Vagina (tissue), 2 donors: ENCODE data around the gene NUB1. TPM values are rescaled to one million over a fixed set of nuclear protein-coding genes. Genes with fewer than 3 reads are reported as not detected.
A peak's percentile ranks its signal among the peaks of the same experiment; 100 is the strongest.

Experiments
- DNase-seq, 2 donors: peaks; one replicate each; pipeline ENCODE4 v3.0.0-alpha.2; 2017; ENCODE audit errors: extremely low spot score in 2 of 2
- H3K27ac ChIP-seq: fragments of 200-600 bp; sonication (generic); one replicate; pipeline ENCODE4 v1.5.1; 2019
- H3K27me3 ChIP-seq: fragments of 200-600 bp; sonication (generic); one replicate; pipeline ENCODE4 v1.5.1; 2019
- H3K36me3 ChIP-seq, 2 donors: fragments of 200-600 bp; sonication (generic); one replicate each; pipeline ENCODE4 v1.5.1; 2017 to 2019
- H3K4me1 ChIP-seq: fragments of 200-600 bp; sonication (generic); one replicate; pipeline ENCODE4 v1.5.1; 2019
- H3K4me3 ChIP-seq, 2 donors: fragments of 200-600 bp; sonication (generic); 1 replicate in 1 of 2; 2 replicates in 1 of 2; pipeline ENCODE4 v1.5.1; 2016 to 2019
- H3K9me3 ChIP-seq: fragments of 200-600 bp; sonication (generic); one replicate; pipeline ENCODE4 v1.5.1; 2019
- POLR2A ChIP-seq, 2 donors: fragments of 450-650 bp; IDR thresholded peaks; one replicate each; pipeline ENCODE4 v1.6.1; 2017; ENCODE audit warnings: antibody characterized with exemption in 2 of 2, mild to moderate bottlenecking in 2 of 2, moderate library complexity in 2 of 2
- POLR2AphosphoS5 ChIP-seq, 2 donors: sonication (generic); formaldehyde crosslinking; IDR thresholded peaks; one replicate each; pipeline ENCODE4 v1.9.0; 2017; ENCODE audit warnings: antibody characterized with exemption in 2 of 2, mild to moderate bottlenecking in 2 of 2, low read depth in 1 of 2; ENCODE audit not compliant: insufficient read depth in 1 of 2
- intact Hi-C: fragments of 100-400 bp; cut with DNase I; formaldehyde crosslinking; loops from one replicate; pipeline ENCODE4 v1.15.1; 2023
- total RNA-seq: library from RNA; depleted of rRNA; stranded (reverse); fragments of >200 nt; gene quantifications from one replicate; pipeline ENCODE4 v1.2.3, GENCODE V29; 2016
- TF ChIP-seq, protein P1 (sequence below), 3 experiments: fragments of 450-650 bp in 2 of 3; fragments of 200-600 bp in 1 of 3; sonication (generic) in 1 of 3; IDR thresholded peaks; one replicate each; pipeline ENCODE4 v1.5.1; 2017 to 2019; ENCODE audit warnings: antibody characterized with exemption in 3 of 3, mild to moderate bottlenecking in 2 of 3, moderate library complexity in 2 of 3

NUB1 gene
- total RNA-seq, 1 donor from 2014 or later, result 46.2 TPM

- Histone ChIP-seq H3K36me3 (no peaks in the 10 kb centered on the region), H3K27ac (no peak overlapping the region), H3K4me1 (peaks cover 12% of the 10 kb centered on the region), H3K9me3 (no peaks in the 10 kb centered on the region), H3K27me3 (no peaks in the 10 kb centered on the region), H3K4me3 (no peak overlapping the region)
- intact Hi-C loops, result no loop called here
- no peak for TF ChIP-seq POLR2AphosphoS5 (IDR thresholded peaks at IDR 0.05; ENCODE audit: insufficient read depth in 1 of 2, low read depth in 1 of 2)
- TF ChIP-seq, protein P1, sequence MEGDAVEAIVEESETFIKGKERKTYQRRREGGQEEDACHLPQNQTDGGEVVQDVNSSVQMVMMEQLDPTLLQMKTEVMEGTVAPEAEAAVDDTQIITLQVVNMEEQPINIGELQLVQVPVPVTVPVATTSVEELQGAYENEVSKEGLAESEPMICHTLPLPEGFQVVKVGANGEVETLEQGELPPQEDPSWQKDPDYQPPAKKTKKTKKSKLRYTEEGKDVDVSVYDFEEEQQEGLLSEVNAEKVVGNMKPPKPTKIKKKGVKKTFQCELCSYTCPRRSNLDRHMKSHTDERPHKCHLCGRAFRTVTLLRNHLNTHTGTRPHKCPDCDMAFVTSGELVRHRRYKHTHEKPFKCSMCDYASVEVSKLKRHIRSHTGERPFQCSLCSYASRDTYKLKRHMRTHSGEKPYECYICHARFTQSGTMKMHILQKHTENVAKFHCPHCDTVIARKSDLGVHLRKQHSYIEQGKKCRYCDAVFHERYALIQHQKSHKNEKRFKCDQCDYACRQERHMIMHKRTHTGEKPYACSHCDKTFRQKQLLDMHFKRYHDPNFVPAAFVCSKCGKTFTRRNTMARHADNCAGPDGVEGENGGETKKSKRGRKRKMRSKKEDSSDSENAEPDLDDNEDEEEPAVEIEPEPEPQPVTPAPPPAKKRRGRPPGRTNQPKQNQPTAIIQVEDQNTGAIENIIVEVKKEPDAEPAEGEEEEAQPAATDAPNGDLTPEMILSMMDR (IDR thresholded peaks at IDR 0.05), result no peak
- TF ChIP-seq POLR2A (IDR thresholded peaks at IDR 0.05), result no peak
- DNase-seq, result no peak
Observed at GRCh38 chr7:151399305-151399601, 57.6 kb downstream of the NUB1 start.

- Histone ChIP-seq H3K27me3 (no peaks in the 10 kb centered on the region), H3K4me3 (no peak overlapping the region), H3K9me3 (no peaks in the 10 kb centered on the region), H3K27ac (no peak overlapping the region), H3K36me3 (no peaks in the 10 kb centered on the region), H3K4me1 (peaks cover 15% of the 10 kb centered on the region)
- TF ChIP-seq POLR2A (IDR thresholded peaks at IDR 0.05) (no peak), POLR2AphosphoS5 (IDR thresholded peaks at IDR 0.05; ENCODE audit: insufficient read depth in 1 of 2, low read depth in 1 of 2) (no peak)
- TF ChIP-seq, protein P1 (IDR thresholded peaks at IDR 0.05), result no peak
- no peak for DNase-seq
- intact Hi-C loops, result no loop called here
Observed at GRCh38 chr7:151399906-151400305, 58.3 kb downstream of the NUB1 start.

GRCh38 chr7:151400626-151401315 lies 59.2 kb downstream of the NUB1 start:
- H3K9me3 ChIP-seq, result no peaks in the 10 kb centered on the region
- intact Hi-C loops, result no loop called here
- no peak overlapping the region for H3K4me3 ChIP-seq
- H3K36me3 ChIP-seq, result no peaks in the 10 kb centered on the region
- H3K27ac ChIP-seq, result no peak overlapping the region
- TF ChIP-seq, protein P1 (IDR thresholded peaks at IDR 0.05), result no peak
- TF ChIP-seq POLR2AphosphoS5 (IDR thresholded peaks at IDR 0.05; ENCODE audit: insufficient read depth in 1 of 2, low read depth in 1 of 2) (no peak), POLR2A (IDR thresholded peaks at IDR 0.05) (no peak)
- H3K4me1 ChIP-seq, result peaks cover 15% of the 10 kb centered on the region
- no peak for DNase-seq
- H3K27me3 ChIP-seq, result no peaks in the 10 kb centered on the region

DNA sequence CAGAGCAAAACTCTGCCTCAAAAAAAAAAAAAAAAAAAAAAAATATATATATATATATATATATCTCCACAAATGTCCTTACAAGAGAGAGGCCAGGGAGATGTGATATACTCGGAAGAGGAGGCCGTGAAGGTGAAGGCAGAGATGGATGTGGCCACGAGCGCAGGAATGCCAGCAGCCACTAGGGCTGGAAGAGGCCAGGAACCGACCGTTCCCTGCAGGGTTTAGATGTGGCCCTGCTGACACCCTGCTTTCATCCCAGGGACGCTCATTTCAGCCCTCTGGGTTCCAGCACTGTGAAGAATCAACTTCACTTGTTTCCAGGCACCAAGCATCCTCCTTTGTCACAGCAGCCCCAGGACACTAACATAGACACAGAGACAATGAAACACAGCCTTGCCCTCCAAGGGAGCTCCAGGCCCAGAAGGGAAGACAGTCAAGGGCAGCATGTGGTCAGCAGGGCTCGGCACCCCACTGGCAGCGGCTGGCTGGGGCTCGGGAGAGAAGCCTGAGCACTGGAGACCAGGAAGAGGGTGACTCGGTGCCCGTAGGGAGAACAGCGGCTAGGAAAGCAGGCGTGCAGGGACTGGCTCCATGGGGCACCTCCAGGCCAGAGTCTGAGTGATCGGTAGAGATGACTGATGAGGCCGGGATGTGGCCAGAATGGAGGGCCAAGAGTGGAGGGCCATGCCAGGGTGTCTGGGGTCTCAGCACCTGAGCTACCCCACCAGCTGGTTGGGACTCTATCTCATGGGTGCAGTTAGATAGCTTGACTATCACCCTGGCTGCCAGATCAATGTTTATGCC lies 60.6 kb downstream of the NUB1 start:
- TF ChIP-seq, protein P1 (IDR thresholded peaks at IDR 0.05), result no peak
- TF ChIP-seq POLR2AphosphoS5 (IDR thresholded peaks at IDR 0.05; ENCODE audit: insufficient read depth in 1 of 2, low read depth in 1 of 2) (no peak), POLR2A (IDR thresholded peaks at IDR 0.05) (no peak)
- H3K4me3 ChIP-seq, result no peak overlapping the region

DNA sequence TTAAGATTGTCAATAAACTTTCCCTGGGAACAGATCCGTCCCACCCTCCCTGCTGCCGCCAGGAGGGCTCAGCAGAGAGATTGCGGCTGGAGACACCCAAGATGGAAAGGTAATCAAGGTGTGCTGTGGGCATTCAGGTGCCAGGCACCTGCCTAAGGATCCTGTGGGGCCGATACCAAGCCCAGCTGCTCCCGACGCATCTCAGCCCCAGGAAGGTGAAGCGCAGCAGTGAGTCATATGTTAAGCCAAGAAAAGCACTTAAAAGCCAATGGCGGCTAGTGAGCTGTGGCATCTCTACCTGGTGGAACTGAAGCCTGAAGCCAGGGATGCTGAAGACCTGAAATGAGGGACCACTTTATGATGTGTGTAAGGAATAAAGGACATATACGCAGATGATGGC lies 62.2 kb downstream of the NUB1 start:
- Histone ChIP-seq H3K9me3 (no peaks in the 10 kb centered on the region), H3K4me3 (no peak overlapping the region), H3K36me3 (no peaks in the 10 kb centered on the region), H3K27ac (peak overlapping the region; percentile 39), H3K27me3 (no peaks in the 10 kb centered on the region), H3K4me1 (peaks cover 15% of the 10 kb centered on the region)
- TF ChIP-seq POLR2AphosphoS5 (IDR thresholded peaks at IDR 0.05; ENCODE audit: insufficient read depth in 1 of 2, low read depth in 1 of 2) (no peak), POLR2A (IDR thresholded peaks at IDR 0.05) (no peak)
- TF ChIP-seq, protein P1 (IDR thresholded peaks at IDR 0.05), result no peak
- intact Hi-C loops, result no loop called here
- no peak for DNase-seq

More for the DNA sequence above, 60.6 kb downstream of the NUB1 start:
- peaks cover 15% of the 10 kb centered on the region for H3K4me1 ChIP-seq
- no peaks in the 10 kb centered on the region for H3K36me3 ChIP-seq
- H3K9me3 ChIP-seq, result no peaks in the 10 kb centered on the region
- intact Hi-C loops, result no loop called here
- no peaks in the 10 kb centered on the region for H3K27me3 ChIP-seq
- no peak for DNase-seq
- no peak overlapping the region for H3K27ac ChIP-seq
